ENCODE measurements around the gene CSNK1G1. TPM values are rescaled to one million over a fixed set of nuclear protein-coding genes. Genes with fewer than 3 reads are reported as not detected.

CSNK1G1 gene
- total and polyA plus RNA-seq, 2 of the 4 experiments (the other 2 are of a cell fraction): 7.4 to 29.4 TPM

GRCh38 chr15:64152507-64153387, 203.2 kb downstream of the CSNK1G1 start:
- CTCF ChIA-PET: interaction anchor here (0.6 to 1.3 kb wide), 4 partner anchors 9 to 437 kb away, joined by 3 to 5 read pairs (median 4); partner anchors contain the start of gene PPIB
- H3K9me1 ChIP-seq (ENCODE audit: insufficient read depth, low read length): peaks cover 3% of the 10 kb centered on the region; the same call in 1 of the 2 replicates
- H4K5ac ChIP-seq (ENCODE audit: low read depth, low read length): no peak overlapping the region
- intact Hi-C loops (cut with micrococcal nuclease): no loop called here
- no peaks in the 10 kb centered on the region for H3K9me3 ChIP-seq (ENCODE audit: control insufficient read depth, insufficient read depth, low read length)
- H3K18ac ChIP-seq (ENCODE audit: low read depth, low read length): no peak overlapping the region
- no peak overlapping the region for H4K8ac ChIP-seq (ENCODE audit: low read depth in 2 of 2, low read length in 2 of 2)
- H3K23ac ChIP-seq (ENCODE audit: low read depth, low read length): peak overlapping the region; percentile 3; the same call in 1 of the 2 replicates
- dilution Hi-C loops (cut with HindIII; ENCODE audit: low sequenced_read_pairs, unreplicated experiment): no loop called here
- no peak overlapping the region; the same call in 1 of the 2 replicates for H3K4me2 ChIP-seq (ENCODE audit: low read depth, low read length)
- WGBS, 2 experiments (ENCODE audit: extremely low coverage in 2 of 2, insufficient read length in 1 of 2): 29% methylated on average over 16 of the region's 27 CpGs; no CpG with 5 or more reads in 1 of the 2 experiments
- H2AK5ac ChIP-seq (ENCODE audit: low read depth, low read length): no peak overlapping the region
- TF ChIP-seq RAD21 (IDR thresholded peaks at IDR 0.05; ENCODE audit: low read length): no peak
- no peak for TF ChIP-seq MAFK (IDR thresholded peaks at IDR 0.05; ENCODE audit: low read depth, low read length)
- peak overlapping the region; percentile 18 for H2AK9ac ChIP-seq (replicated peaks; ENCODE audit: low read depth, low read length, poor library complexity)
- no peak overlapping the region for H3K14ac ChIP-seq (replicated peaks; ENCODE audit: low read depth, low read length)
- no peak overlapping the region for H2BK5ac ChIP-seq (ENCODE audit: low read depth, low read length, poor library complexity, severe bottlenecking)
- no peak for DNase-seq
- H3K9ac ChIP-seq (ENCODE audit: low read depth, low read length): no peak overlapping the region
- H4K20me1 ChIP-seq (ENCODE audit: insufficient read depth, low read length): peaks cover 38% of the 10 kb centered on the region
- H3K79me1 ChIP-seq (ENCODE audit: low read depth in 1 of 2, low read length in 2 of 2): peaks cover 7% of the 10 kb centered on the region in 2 experiments; a peak in 3 of 4 replicates
- no peak overlapping the region for H2BK120ac ChIP-seq (ENCODE audit: low read depth, low read length)
- in situ Hi-C loops (cut with MboI; ENCODE audit: low sequenced_read_pairs): no loop called here
- no peak for ATAC-seq (ENCODE audit: low read depth)
- no peak overlapping the region for H2BK15ac ChIP-seq (ENCODE audit: low read depth, low read length)
- no peak overlapping the region for H3K27ac ChIP-seq (ENCODE audit: insufficient read depth, low read length)
- peaks cover 2% of the 10 kb centered on the region; the same call in 1 of the 2 replicates for H3K4me1 ChIP-seq (ENCODE audit: control insufficient read depth, insufficient read depth, low read length)
- no peak overlapping the region for H3K4ac ChIP-seq (ENCODE audit: low read depth, low read length)
- H3K27me3 ChIP-seq (ENCODE audit: control insufficient read depth, insufficient read depth, low read length): peaks cover 15% of the 10 kb centered on the region
- no peak overlapping the region for H3K56ac ChIP-seq (ENCODE audit: extremely low read depth, insufficient read depth, low read length)
- BruUV-seq (replicated peaks): no TSS peak
- no peak overlapping the region for H3K4me3 ChIP-seq (ENCODE audit: insufficient read depth, low read depth, low read length)
- POLR2A ChIA-PET (ENCODE audit: unreplicated experiment): interaction anchor here (1.7 kb wide), 1 partner anchor 10 kb away, joined by 7 read pairs; the partner anchor contains the start of gene PPIB
- H3K36me3 ChIP-seq (ENCODE audit: control insufficient read depth, insufficient read depth, low read length): peaks cover 32% of the 10 kb centered on the region
- no peak overlapping the region for H2BK20ac ChIP-seq (ENCODE audit: low read depth, low read length)
- H4K91ac ChIP-seq (ENCODE audit: insufficient read depth, low read depth, low read length): no peak overlapping the region
- H2AFZ ChIP-seq (replicated peaks; ENCODE audit: low read length, poor library complexity): peak overlapping the region; percentile 55
